Smooth muscle cell of the brain vasculature (primary cell): Measurements from ENCODE around the gene NCAN.
"Not testable (repeated sequence)": the region's sequence is repeated elsewhere in the genome, so short reads cannot be mapped to it uniquely, and the experiment has no call there.

ENCODE experiments used
- DNase-seq: peaks from one replicate; pipeline ENCODE4 v3.0.0-alpha.2; 2012; ENCODE audit warnings: low read depth, low spot score

NCAN gene

DNA sequence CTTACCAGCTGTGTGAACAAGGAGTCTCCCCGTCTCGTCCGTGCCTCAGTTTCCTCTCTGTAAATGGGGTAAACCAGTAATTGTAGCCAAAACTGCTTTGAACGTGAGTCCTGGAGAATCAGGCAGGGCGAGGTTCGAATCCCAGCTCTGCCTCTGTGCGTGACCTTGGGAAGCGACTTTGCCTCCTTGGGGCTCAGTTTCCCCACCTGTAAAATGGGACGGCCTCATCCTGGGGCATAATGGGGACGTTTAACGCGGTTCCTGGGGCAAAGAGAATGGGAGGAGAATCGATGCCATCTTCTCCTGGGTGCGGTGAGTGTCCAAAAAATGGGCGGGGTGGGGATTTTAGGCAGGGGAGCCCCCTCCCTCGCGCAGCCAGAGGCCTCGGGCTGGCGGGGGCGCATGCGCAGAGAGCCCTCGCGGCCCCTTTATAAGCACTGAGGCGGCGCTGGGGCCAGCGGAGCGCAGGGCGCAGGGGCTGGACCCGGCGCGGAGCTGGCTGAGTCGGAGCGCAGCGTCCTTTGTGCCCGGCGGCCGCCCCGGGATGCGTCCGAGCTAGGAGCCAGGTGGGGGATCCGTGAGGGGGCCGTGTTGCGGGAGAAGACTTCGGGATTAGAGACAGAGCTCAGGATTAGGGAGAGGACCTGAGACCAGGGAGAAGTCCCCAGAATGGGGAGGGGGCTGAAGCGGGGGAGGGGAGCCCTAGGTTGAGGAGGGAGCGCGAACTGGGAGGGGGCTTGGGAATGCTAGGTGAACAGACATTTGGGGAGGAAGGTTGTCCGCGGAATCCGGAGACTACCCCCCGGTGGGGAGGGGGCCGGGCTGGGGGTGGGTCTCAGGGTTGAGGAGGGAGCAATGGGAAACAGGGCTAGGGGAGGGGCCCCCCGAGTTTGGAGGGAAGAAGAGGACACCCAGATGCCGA is at the start of gene NCAN:
Gene NCAN, plus strand, starts transcription at position 460 of the 922 bp plus-strand sequence. CDS start 4,996 bp downstream, outside the sequence.
- DNase-seq: no peak

DNA sequence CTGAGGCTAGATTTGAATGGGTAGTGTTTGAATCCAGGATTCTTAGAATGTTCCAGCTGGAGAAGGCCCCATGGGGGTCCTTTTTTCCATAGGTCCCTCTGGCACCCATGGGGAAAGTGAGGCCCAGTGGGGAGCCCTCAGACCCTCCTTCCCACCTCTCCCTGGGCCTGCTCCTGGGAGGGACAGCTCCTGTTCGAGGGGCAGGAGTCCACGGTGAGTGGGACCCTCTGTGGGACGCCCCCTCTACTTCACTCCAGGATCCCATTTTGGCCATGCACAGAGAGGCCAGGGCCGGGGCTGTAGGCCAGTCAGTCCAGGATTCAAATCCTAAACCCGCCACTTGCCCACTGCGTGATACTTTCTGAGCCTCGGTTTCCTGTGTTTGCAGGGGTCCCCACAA is 49.3 kb upstream of the NCAN start:
- no peak for DNase-seq

DNA sequence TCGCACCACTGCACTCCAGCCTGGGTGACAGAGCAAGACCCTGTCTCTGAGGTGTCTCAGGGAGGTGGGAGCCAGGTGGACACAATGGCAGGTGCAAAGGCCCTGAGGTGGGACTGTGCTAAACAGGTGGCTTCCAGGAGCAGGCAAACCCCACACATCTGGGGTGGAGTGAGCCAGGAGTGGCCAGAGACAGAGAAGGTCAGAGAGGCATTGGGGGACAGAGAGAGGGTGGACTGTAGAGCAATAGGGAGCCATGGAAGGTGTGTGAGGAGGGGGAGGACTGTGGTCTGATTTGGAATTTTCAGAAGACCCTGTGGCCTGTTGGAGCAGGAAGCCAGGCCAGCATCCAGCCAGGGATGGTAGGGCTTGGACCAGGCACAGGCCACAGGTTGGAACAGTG is 46.4 kb upstream of the NCAN start:
- no peak for DNase-seq

DNA sequence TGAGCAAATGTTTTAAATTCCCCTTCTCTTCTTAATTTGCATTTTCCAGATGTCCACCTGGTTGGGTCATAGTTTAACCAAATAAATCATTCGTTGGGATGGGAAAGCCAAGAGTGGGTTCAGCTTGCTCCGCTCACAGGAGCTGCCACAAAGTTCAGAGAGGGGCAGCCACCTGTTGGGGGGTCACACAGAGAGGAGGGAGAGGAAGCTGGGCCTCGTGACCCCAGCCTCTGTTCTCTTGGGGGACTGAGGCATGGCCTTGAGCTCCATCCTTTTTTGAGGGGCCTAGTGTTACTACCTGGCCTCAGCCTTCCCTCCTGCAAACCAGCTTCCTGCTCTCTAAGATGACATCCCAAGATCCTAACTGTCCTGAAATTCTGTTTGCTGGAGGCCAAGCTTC is 44.1 kb upstream of the NCAN start:
- no peak for DNase-seq

DNA sequence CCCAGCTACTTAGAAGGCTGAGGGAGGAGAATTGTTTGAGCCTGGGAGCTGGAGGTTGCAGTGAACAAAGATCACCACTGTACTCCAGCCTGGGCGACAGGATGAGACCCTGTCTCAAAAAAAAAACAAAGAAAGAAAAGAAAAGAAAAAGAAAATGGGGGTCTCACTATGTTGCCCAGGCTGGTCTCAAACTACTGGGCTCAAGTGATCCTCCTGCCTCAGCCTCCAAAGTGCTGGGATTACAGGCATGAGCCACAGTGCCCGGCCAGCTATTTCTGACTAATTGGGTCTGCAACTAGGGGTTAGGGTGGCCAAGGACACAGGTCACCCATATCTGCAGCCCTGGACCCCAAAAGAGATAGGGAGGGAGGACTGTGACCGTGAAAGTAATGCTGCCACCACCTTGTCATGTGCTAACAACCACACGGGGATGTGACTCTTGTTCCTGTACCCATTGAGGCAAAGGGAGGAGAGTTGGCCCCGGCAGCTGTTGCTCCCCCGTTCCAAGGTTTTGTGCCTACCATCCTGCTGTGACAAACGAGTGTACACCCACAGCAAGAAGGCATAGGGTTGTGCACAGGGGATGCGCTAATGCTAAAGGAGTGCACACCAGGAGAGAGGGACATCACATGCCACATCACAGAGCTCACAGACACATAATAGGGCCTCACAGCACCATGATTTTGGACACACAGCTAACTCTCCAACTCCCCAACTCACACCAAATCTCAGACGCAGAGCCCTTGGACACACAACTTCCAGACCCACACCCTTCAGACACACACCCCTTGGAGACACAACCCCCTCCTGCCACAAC is 42.3 kb upstream of the NCAN start:
- no peak for DNase-seq

DNA sequence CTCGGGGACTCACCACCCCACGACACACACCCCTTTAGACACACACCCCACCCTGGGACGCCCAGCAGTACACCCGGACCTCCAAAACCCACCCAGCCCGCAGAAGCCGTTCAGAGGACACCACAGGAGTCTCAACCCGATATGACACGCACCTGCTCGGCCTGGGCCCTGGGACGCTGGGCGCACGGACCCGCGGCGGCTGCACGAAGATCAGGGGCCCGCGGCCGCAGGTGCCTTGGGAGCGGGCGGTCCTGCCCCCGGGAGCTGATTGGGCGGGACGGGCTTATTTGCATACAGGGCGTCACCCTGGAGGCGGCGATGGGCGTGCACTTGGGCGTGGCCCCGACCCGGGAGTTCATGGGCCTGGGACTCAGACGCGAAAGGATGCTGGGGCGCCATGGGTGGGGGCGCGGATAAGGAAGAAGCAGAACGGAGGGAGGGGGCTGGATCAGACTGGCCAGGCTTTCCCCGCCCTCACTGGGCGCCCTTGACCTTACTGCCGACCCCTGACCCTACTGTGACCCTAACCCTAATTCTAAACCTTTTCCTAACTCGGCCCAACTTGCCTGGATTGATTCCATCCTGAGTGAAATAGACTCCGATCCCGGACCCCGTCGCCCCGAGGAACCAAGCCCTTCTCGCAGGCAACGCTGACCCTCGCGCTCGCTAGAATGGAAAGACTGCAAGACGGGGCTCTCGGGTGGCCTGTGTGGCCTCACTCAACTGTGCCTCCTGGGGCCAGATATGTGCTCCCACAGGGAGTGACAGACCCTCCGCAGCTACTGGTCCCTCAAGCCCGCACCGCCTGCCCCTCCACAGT is 41.5 kb upstream of the NCAN start, which contains the start of gene MEF2B:
Gene MEF2B, minus strand, starts transcription at position 211 of the 820 bp plus-strand sequence. CDS start 19,528 bp downstream, outside the sequence.
- no peak for DNase-seq

DNA sequence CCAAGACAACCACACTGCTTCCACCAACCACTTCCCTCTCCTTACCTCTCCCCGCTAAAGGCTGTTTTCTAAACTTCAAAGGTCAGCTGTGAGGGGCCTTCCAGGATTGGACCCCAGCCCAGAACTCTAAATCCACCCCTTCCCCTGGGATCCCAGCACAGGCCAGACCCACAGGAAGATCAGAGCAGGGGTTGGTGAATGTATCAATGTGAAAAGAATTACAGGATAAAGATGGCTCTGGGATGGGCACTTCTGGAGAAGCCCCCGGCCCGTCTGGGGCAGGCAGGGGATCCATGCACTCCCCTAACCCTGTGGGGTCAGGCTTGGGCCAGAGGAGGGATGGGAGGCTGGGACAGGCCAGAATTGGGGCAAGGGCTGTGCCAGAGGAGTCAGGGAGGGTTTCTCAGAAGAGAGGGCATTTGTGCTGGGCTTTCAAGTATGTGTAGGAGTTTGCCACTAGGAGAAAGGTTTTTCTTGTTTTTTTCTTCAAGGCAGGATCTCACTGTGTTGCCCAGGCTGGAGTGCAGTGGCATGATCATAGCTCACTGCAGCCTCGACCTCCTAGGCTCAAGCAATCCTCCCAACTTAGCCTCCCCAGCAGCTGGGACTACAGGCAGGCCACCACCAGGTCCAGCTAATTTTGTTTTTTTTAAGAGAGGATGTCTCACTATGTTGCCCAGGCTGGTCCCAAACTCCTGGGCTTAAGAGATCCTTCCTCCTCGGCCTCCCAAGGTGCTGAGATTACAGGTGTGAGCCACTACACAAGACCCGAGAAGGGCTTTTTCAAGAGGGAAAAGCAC is 40.7 kb upstream of the NCAN start:
- DNase-seq: no peak

DNA sequence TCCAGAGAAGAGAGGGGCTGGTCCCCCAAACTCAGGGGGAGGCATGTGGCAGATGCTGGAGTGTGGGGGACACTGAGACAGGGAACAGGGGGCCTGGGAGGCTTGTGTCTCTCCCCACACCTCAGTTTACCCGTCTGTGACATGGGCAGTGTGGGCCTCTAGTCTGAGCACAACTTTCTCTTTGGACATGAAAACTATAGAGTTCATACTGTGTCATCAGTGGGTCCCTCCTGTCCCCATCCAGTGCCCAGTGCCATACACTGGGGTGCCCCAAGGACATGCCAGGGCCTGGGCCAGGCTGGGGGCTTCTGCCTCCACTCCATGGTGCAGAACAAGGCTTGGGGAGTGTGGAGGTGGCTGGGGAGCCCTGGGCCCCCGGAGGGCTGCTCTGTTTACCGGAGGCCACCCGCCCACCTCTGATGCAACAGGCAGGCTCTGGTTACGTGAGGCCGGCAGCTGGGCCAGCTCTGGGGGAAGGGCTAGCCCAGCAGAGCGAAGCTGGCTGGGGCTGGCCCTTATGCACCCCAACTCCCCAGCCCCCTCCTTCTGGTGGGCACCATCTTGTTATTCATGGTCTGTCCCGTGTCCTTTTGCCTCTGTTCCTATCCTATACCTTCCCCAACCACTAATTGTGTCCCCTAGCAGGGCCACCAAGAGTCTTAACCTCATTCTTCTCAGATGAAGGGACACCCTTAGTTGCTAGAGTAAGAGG is 39.8 kb upstream of the NCAN start:
- no peak for DNase-seq

DNA sequence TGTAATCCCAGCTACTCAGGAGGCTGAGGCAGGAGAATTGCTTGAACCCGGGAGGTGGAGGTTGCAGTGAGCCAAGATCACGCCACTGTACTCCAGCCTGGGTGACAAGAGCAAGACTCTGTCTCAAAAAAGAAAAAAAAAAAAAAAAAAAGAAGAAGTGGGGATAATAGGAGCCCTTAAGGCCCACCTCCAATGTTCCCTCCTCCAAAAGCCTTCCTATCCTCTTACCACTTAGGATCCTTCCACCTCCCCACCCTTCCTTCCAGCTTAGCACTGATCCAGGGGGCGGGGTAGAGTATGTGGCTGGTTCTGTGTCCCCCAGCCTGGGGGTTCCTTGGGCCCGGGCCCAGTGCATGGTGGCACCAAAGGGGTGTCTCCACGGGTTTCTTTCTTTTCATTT is 38.5 kb upstream of the NCAN start:
- DNase-seq: not testable (repeated sequence)

DNA sequence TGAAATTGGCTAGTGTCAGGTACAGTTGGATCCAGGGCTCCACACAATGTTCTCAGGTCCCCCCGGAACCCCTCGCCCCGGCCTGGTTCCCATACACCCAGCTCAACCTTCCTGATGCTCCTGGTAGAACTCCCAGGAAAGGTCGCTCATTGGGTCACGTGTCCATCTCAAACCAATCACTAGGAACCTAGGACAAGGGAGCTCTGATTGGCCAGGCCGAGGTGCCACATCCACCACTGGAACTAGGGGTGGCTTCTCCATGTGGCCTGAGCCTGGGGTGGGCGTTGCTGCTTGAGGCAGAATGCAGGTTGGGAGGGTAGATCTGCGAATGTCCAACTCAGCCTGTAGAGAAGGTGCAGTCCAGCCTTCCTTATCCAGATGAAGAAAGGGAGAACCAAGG is 34.8 kb upstream of the NCAN start:
- DNase-seq: no peak

DNA sequence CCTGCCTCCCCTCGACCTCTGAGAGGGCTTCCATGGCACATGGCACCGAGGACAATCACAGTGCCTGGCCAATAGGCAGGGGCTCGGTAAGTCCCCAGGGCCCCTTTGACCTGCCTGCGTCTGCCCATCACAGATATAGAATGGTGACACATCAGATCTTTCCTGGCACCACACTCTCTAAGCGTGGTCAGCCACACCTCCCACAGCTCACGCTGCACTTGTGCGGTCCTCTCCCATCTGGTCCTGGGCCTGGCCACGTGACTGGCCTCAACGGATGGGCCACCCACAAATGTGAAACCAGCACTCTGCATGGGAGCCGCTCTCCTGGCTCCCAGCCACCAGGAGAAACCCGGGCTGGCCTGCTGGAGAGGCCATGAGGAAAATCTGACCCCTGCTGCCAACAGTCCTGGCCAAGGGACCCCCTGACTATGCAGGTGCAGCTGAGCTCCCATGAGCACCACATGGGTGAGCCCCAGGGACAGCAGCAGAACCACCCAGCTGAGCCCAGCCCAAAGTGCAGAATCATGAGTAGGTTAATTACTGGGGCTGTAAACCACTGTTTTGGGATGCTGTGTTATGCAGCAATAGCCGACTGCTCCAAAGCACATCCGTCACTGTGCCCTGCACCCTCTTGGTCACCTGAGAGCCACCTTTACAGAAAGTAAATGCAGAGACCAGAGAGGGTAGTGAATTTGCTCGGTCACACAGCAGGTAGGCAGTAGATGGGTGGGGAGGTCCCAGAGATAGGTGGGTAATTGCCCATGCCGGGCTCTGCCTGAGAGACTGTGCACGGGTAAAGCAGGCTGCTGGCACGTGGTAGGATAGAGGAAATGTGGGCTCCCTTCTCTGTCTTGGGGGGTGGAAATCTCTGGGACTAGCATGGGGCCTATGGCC is 32.0 kb upstream of the NCAN start:
- DNase-seq: no peak

DNA sequence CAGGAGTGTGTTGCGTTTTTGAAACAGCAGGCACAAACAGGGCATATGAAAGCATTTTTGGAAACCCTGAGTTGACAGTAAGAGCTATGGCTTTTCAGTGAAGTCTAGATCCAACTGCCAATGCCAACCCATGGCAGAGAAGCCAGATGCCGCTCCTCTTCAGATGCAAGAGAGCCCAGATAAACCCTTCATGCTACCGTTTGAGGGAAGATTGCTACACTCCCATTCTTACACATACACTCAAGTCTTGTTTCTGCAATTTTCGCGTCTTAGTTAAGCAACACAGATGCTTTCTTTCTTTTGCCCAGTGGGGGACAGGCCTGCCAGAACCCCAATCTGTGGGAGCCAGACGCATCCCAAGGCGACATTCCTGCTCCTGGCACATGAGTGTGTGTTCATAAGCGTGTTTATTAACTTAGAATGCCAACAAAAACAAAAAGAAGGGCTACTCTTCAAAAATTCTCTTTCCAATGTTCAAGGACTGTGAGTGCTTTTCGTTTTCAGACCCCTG is 30.2 kb upstream of the NCAN start:
- DNase-seq: no peak

DNA sequence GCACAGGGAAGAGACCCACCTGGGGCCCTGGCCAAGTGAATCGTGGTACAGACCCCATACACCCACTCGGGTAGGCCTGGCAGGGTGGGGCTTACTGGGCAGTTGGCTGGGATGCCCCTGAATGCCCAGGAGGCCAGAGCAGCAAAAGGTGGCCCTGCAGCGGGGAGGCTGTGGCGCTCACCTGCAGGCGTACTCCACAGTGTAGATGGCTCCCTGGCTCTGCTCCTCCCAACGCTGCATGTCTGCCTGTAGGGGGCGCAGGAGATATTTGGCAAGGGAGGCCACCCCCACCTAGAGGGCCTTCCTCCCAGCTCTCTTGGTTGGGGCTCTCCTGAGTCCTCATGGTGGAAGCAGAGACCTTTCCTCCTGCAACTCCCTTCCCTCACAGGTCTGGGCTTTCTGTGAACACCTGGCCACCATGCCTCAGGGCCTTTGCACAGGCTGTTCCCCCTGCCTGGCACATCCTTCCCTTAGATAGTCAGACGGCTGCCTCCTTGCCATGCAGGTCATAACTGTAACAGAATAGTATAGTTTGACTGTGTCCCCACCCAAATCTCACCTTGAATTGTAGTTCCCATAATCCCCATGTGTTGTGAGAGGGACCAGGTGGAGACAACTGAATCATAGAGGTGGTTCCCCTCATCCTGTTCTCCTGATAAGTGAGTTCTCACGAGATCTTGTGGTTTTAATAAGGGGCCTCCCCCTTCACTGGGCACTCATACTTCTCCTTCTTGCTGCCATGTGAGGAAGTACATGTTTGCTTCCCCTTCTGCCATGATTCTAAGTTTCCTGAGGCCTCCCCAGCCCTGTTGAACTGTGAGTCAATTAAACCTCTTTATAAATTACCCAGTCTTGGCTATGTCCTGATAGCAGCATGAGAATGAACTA is 25.7 kb upstream of the NCAN start:
- DNase-seq: no peak

DNA sequence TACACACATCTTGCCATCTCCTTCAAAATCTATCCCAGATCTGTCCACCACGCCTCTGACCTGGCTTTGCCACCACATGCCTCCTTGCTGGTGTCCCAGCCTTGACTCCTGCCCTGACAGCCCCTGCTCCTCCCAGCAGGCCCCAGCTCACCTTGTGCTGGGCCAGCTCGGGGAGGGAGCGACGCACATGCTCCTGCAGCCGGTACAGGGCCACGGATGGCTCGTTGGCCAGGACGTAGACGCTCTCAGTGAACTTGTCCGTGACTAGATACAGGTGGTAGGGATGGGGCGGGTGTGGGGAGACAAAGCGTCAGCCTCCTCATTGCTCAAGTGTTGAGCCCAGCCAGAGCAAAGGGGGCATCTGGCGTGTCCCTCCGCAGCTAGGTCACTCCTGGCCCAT is 25.0 kb upstream of the NCAN start:
- no peak for DNase-seq

DNA sequence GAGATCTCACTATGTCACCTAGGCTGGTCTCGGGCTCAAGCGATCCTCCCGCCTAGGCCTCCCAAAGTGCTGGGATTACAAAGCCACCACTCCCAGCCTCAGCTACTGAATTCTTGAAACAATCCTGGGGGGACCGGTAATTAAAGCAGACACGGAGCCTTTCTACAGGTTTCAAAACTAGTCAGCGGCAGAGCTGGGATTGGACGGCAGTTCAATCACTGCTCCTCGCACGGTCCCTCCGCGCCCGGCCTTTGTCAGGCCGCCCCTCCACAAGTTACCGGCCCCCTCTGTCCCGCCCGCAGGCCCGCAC is 20.0 kb upstream of the NCAN start:
- no peak for DNase-seq

DNA sequence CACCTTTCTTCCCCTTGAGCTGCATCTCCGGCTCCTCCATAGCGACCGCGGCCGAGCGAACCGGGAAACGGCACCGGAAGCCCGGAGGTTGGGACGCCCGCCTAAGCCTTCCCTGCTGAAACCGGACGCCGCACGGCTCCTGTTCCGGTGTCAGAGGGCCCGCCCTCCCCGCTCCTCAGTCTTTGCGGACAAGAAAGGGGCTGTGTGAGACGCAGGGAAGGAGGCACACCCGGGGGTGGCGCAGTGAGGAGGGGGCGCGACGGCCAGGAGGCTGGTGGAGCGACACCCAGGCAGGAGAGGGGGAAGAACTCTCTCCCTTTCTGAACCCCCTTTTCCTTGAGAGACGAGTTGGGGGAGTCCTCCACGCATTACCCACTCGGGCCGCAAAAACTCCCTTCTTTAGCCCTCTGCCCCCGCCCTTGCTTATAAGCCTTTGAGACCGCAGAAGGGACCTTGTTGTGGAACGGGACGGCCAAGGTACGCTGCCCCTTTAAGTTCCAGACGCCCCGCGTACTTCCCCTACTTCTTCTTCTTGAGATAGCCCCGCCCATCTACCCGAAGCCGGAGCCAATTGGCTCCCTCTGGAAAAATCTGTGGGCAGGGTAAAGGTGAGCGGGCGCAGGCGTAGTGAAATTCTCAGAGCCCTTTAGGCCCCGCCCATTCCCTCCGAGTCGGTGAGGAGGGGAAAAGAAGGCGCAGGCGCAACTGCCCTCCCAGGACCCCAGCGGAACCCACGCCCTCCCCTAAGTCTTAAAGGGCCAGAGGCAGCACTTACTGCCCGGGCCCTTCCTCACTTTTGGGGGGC is 19.5 kb upstream of the NCAN start, which contains the start of the genes BORCS8 and RFXANK:
Gene BORCS8, minus strand, starts transcription at position 75 of the 805 bp plus-strand sequence. Its CDS starts 35 bp downstream, at position 40.
Gene RFXANK, plus strand, starts transcription at position 181 of the 805 bp plus-strand sequence. CDS start 1,689 bp downstream, outside the sequence.
- peak; percentile 98 for DNase-seq

DNA sequence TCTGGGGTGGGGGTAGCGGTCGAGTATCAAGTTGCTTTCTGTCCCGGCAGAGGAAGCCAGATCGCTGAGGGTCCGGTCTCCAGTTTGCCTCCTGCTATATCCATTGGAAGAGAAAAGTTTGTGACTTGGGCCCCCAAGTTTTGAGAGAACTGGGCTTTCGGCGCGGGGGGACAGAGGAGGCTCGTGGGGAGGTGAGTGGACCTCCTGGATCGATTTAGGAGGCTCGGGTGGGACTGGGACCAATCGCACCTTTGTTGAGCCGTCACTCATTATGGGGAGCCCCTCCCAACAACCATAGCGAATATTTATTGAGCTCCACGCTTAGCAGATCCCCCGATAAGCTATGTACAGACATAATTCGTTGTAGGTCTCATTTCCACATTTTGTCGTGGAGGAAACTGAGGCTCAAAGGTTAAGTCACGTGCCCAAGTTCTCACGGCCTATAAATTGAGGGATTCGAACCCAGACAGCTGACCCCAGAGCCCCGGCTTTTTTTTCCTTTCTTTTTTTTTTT is 18.8 kb upstream of the NCAN start:
- no peak for DNase-seq
